ENCODE results near the gene FHAD1.

The FHAD1 gene

DNA sequence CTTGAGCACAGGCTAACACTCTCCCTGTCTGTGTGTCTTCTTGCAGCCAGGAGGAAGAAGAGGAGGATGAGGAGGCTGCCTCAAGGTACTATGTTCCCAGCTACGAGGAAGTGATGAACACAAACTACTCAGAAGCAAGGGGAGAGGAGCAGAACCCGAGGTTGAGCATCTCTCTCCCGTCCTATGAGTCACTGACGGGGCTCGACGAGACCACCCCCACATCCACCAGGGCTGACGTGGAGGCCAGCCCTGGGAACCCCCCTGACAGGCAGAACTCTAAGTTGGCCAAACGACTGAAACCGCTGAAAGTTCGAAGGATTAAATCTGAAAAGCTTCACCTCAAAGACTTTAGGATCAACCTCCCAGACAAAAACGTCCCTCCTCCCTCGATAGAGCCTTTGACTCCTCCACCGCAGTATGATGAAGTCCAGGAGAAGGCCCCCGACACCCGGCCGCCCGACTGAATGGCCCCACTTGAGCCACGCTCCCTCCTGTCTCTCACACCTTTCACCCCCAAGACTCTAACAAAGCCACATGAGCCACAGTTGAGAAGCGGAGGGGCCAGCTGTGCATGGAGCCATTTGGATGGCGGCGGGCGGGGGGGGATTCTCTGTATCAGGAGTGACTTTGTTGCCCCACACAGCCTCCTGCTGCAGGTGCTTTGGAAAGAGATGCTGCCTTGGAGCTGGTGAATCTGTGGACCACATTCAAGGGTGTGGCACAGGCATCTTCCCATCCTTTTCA, 27.6 kb upstream of the FHAD1 start:
- DNase-seq: no peak

GRCh38 chr1:15220024-15220392, 27.0 kb upstream of the FHAD1 start:
- no peak for DNase-seq

GRCh38 chr1:15220825-15221431, 26.1 kb upstream of the FHAD1 start:
- DNase-seq: no peak

- no peak for DNase-seq
Measured at GRCh38 chr1:15222653-15223303, 24.2 kb upstream of the FHAD1 start.

DNA sequence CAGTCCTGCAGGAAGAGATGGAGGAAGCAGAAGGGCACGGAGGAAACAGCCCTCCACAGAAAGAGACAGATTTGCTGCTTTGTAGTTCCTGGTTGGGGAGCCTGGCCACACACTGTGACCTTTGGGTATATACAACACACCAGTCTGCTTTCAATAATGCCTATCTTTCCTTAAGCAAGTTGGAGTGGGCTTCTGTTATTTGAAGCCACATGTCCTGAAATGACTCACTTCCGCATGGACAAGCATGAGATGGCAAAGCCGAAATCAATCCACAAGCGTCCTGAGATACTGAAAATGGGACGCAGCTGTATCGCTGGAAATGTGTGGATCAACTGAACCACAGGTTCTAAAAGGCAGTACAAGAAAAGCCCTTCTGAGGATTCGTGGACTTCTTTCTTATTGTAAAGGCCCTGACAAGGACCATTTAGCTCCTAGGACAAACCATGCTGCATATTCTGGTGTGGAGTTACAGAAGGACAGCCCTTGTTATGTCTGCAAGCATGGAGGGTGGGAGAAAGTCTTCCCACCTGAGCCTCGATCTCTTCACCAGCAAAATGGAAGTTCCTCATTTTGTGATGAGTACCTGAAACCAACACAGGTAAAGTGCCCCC, 22.7 kb upstream of the FHAD1 start:
- DNase-seq: no peak

- DNase-seq: no peak
Measured at GRCh38 chr1:15224974-15225373, 22.0 kb upstream of the FHAD1 start.

DNA sequence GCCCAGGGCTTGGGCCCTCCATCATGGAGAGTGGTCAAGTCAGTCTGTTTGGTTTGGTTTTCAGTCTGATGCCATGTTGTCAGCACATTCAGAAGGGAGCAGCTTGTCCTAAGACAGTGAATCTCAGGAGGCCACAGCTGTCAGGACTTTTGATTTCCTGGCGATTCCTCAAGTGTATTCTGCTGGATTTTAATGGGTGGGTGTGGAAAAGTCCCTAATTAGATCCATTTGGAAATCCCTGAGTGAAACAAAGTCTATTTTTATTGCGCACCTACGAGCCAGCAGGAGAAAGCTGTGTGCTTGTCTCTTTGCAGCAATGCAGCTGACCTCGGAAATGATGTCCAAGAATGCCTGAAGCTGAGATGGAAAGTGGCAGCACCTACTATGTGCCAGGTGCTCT, 21.6 kb upstream of the FHAD1 start:
- DNase-seq: no peak

GRCh38 chr1:15226388-15227255, 20.4 kb upstream of the FHAD1 start:
- no peak for DNase-seq

DNA sequence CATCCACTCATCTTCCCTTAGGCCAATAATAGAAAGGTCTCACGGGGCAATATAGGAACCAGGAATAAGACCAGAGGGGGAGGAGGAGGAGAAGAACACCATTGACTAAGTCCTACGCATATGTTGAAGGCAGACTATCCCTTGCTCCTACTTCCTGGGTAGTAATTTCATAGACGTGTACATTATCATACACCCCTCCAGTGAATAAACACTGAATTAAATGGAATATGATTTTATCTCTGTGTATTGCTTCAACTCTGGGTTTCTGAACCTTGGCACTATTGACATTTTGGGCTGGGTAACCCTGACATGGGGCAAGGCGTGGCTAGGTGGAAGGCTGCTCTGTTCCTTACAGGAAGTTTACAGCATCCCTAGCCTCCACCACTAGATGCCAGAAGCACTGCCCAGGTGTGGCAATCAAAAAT, 17.3 kb upstream of the FHAD1 start:
- DNase-seq: no peak

GRCh38 chr1:15231714-15232201, 15.3 kb upstream of the FHAD1 start:
- DNase-seq: no peak

DNA sequence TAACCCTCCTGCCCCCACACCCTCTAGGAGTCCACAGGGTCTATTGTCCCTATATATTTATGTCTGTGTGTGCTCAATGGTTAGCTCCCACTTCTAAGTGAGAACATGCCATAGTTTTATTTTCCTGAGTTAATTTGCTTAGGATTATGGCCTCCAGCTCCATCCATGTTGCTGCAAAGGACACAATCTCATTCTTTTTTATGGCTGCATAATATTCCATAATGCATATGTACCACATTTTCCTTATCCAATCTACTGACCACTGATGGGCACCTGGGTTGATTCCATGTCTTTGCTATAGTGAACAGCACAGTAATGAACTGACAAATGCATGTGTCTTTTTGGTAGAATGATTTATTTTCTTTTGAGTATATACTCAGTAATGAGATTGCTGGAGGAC, 13.3 kb upstream of the FHAD1 start:
- DNase-seq: no peak

DNA sequence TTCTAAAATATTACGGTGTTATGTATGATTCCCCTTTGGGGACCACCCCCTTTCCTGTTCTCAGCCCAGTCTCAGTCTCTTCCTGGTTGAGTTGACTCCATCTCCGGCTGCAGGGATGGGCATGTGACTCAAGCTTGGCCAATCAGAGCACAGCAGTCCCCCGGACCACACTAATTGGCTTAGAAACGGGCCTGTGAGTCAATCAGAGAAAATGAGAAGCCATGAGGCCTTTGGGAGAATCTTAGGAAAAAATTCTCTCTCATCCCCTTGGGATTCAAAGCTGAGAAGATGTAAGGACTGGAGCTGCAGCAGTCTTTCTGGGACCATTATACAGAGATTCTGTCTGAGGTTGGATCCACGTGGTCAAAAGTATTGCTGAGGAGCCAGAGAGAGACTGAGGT, 10.7 kb upstream of the FHAD1 start:
- no peak for DNase-seq

DNA sequence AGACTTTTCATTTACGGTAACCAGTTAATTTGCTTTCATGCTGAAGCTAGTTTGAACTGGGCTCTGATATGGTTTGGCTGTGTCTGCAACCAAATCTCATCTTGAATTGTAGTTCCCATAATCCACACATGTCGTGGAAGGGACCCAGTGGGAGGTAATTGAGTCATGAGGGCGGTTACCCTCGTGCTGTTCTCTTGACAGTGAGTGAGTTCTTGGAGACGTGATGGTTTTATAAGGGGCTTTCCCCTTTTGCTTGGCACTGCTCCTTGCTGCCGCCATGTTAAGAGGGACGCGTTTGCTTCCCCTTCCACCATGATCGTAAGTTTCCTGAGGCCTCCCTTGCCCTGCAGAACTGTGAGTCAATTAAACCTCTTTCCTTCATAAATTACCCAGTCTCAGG, 10.3 kb upstream of the FHAD1 start:
- DNase-seq: no peak

DNA sequence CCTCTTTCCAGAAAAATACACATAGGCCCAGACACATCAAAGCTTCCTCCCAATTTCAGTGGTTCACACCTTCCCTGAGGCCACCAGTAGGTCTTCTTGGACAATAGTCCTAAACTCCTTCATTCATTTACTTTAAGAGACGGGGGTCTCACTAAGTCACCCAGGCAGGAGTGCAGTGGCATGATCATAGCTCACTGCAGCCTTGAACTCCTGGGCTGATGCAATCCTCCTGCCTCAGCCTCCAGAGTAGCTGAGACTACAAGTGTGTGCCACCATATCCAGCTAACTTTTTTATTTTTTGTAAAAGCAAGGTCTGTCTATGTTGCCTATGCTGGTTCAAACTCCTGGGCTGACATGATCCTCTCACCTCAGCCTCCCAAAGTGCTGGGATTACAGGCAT, 8.2 kb upstream of the FHAD1 start:
- no peak for DNase-seq

DNA sequence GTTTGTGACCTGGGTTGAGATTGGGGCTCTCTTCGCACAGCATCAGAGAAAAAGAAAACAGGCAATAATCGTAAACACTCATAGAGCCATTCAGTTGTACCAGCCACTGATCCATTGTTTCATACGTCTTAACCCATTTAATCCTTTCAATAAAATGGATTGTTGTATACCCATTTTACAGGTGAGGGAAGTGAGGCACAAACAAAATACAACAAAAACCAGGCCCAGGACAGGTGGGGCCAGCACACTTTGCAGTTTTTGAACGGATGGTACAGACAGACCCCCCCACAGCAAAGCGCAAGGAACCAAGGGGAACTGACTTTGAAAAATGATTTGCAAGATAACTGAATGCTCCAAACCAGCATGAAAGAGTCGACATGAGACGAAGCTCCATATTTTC, 4.3 kb upstream of the FHAD1 start:
- DNase-seq: no peak

GRCh38 chr1:15243275-15244043, 3.6 kb upstream of the FHAD1 start:
- no peak for DNase-seq

DNA sequence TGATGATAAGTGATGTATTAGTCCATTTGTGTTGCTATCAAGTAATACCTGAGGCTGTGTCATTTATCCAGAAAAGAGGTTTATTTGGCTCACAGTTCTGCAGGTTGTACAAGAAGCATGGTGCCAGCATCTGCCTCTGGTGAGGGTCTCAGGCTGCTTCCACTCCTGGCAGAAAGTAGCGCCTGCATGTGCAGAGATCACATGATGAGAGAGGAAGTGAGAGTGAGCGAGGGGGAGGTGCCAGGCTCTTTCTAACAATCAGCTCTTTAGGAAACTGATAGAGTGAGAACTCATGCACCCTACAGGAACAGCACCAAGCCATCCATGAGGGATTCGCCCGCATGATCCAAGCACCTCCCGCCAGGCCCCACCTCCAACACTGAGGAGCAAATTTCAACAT, 2.2 kb upstream of the FHAD1 start:
- no peak for DNase-seq

- DNase-seq: no peak
Measured at GRCh38 chr1:15245593-15246360, 1.2 kb upstream of the FHAD1 start.

DNA sequence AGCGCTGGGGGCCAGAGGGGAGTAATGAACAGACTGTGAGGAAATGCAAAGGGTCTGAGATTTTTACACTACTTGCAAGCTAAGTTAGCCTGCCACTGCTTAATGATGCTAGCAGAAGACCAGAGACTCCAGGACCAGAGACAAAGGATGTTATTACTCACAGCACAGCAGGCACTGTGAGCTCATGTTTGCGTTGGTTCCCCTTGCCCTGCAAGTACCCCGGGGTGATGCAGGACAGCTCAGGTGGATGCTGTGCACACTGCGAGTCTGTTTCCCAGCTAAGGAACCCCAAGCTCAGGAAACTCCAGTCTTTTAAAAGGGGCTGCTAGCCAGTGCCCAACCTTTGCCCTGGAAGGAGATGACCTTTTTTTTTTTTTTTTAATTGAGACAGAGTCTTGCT, 1.2 kb downstream of the FHAD1 start:
- DNase-seq: no peak

GRCh38 chr1:15249081-15249480, 2.1 kb downstream of the FHAD1 start:
- no peak for DNase-seq
